ENCODE results near the gene BORCS6.

BORCS6 gene

GRCh38 chr17:8154608-8155155 lies 35.3 kb downstream of the BORCS6 start:
- Histone ChIP-seq H3K27ac (ENCODE audit: insufficient read depth, low read depth, low read length, poor library complexity, severe bottlenecking) (peak overlapping the region; percentile 85), H3K27me3 (ENCODE audit: control insufficient read depth, insufficient read depth, low read length, poor library complexity, severe bottlenecking) (no peaks in the 10 kb centered on the region), H3K9me3 (ENCODE audit: control insufficient read depth, low read length) (no peaks in the 10 kb centered on the region), H3K36me3 (ENCODE audit: control insufficient read depth, insufficient read depth, low read length) (peaks cover 3% of the 10 kb centered on the region), H3K4me1 (ENCODE audit: control insufficient read depth, insufficient read depth, low read length) (peaks cover 18% of the 10 kb centered on the region), H3K4me3 (ENCODE audit: insufficient read depth, low read depth, low read length) (peak overlapping the region; percentile 44)
- 60 to 64% methylated on average over 11 of the region's 11 CpGs for WGBS, 2 experiments

GRCh38 chr17:8153957-8154607 lies 35.9 kb downstream of the BORCS6 start:
- H3K4me3 ChIP-seq (ENCODE audit: insufficient read depth, low read depth, low read length): peak overlapping the region; percentile 44
- H3K36me3 ChIP-seq (ENCODE audit: control insufficient read depth, insufficient read depth, low read length): peaks cover 9% of the 10 kb centered on the region
- H3K9me3 ChIP-seq (ENCODE audit: control insufficient read depth, low read length): no peaks in the 10 kb centered on the region
- peak overlapping the region; percentile 85 for H3K27ac ChIP-seq (ENCODE audit: insufficient read depth, low read depth, low read length, poor library complexity, severe bottlenecking)
- H3K27me3 ChIP-seq (ENCODE audit: control insufficient read depth, insufficient read depth, low read length, poor library complexity, severe bottlenecking): no peaks in the 10 kb centered on the region
- peaks cover 18% of the 10 kb centered on the region for H3K4me1 ChIP-seq (ENCODE audit: control insufficient read depth, insufficient read depth, low read length)
- 5 to 6% methylated on average over 22 of the region's 22 CpGs for WGBS, 2 experiments

- Histone ChIP-seq H3K4me1 (ENCODE audit: control insufficient read depth, insufficient read depth, low read length) (peaks cover 18% of the 10 kb centered on the region), H3K4me3 (ENCODE audit: insufficient read depth, low read depth, low read length) (no peak overlapping the region), H3K9me3 (ENCODE audit: control insufficient read depth, low read length) (no peaks in the 10 kb centered on the region), H3K27ac (ENCODE audit: insufficient read depth, low read depth, low read length, poor library complexity, severe bottlenecking) (peak overlapping the region; percentile 85), H3K27me3 (ENCODE audit: control insufficient read depth, insufficient read depth, low read length, poor library complexity, severe bottlenecking) (no peaks in the 10 kb centered on the region), H3K36me3 (ENCODE audit: control insufficient read depth, insufficient read depth, low read length) (peaks cover 9% of the 10 kb centered on the region)
- WGBS, 2 experiments: 73 to 76% methylated on average over 13 of the region's 13 CpGs
Measured at GRCh38 chr17:8153525-8153956, 36.4 kb downstream of the BORCS6 start.

GRCh38 chr17:8153031-8153451 lies 36.9 kb downstream of the BORCS6 start:
- peak overlapping the region; percentile 85 for H3K27ac ChIP-seq (ENCODE audit: insufficient read depth, low read depth, low read length, poor library complexity, severe bottlenecking)
- WGBS, 2 experiments: 91 to 93% methylated on average over 7 of the region's 7 CpGs
- no peak overlapping the region for H3K4me3 ChIP-seq (ENCODE audit: insufficient read depth, low read depth, low read length)
- H3K4me1 ChIP-seq (ENCODE audit: control insufficient read depth, insufficient read depth, low read length): peaks cover 18% of the 10 kb centered on the region
- no peaks in the 10 kb centered on the region for H3K27me3 ChIP-seq (ENCODE audit: control insufficient read depth, insufficient read depth, low read length, poor library complexity, severe bottlenecking)
- no peaks in the 10 kb centered on the region for H3K9me3 ChIP-seq (ENCODE audit: control insufficient read depth, low read length)
- H3K36me3 ChIP-seq (ENCODE audit: control insufficient read depth, insufficient read depth, low read length): peaks cover 12% of the 10 kb centered on the region

- Histone ChIP-seq H3K4me1 (ENCODE audit: control insufficient read depth, insufficient read depth, low read length) (peaks cover 18% of the 10 kb centered on the region), H3K4me3 (ENCODE audit: insufficient read depth, low read depth, low read length) (peak within 1 kb of the TSS; percentile 74), H3K9me3 (ENCODE audit: control insufficient read depth, low read length) (no peaks in the 10 kb centered on the region), H3K27me3 (ENCODE audit: control insufficient read depth, insufficient read depth, low read length, poor library complexity, severe bottlenecking) (no peaks in the 10 kb centered on the region), H3K27ac (ENCODE audit: insufficient read depth, low read depth, low read length, poor library complexity, severe bottlenecking) (peak within 1 kb of the TSS; percentile 85), H3K36me3 (ENCODE audit: control insufficient read depth, insufficient read depth, low read length) (peaks cover 19% of the 10 kb centered on the region)
- WGBS, 2 experiments: 8% methylated on average over 42 of the region's 42 CpGs
Measured at GRCh38 chr17:8152112-8152775, 37.7 kb downstream of the BORCS6 start, which contains the start of gene PER1. PER1 (minus strand) TSS chr17:8152404; CDS start chr17:8150706, 1,698 bp downstream.

GRCh38 chr17:8151641-8152111 lies 38.3 kb downstream of the BORCS6 start:
- Histone ChIP-seq H3K4me3 (ENCODE audit: insufficient read depth, low read depth, low read length) (peak overlapping the region; percentile 74), H3K4me1 (ENCODE audit: control insufficient read depth, insufficient read depth, low read length) (peaks cover 18% of the 10 kb centered on the region), H3K27me3 (ENCODE audit: control insufficient read depth, insufficient read depth, low read length, poor library complexity, severe bottlenecking) (no peaks in the 10 kb centered on the region), H3K27ac (ENCODE audit: insufficient read depth, low read depth, low read length, poor library complexity, severe bottlenecking) (peak overlapping the region; percentile 38), H3K36me3 (ENCODE audit: control insufficient read depth, insufficient read depth, low read length) (peaks cover 24% of the 10 kb centered on the region), H3K9me3 (ENCODE audit: control insufficient read depth, low read length) (no peaks in the 10 kb centered on the region)
- WGBS, 2 experiments: 1% methylated on average over 22 of the region's 22 CpGs

- Histone ChIP-seq H3K4me3 (ENCODE audit: insufficient read depth, low read depth, low read length) (peak overlapping the region; percentile 74), H3K36me3 (ENCODE audit: control insufficient read depth, insufficient read depth, low read length) (peaks cover 28% of the 10 kb centered on the region), H3K9me3 (ENCODE audit: control insufficient read depth, low read length) (no peaks in the 10 kb centered on the region), H3K27ac (ENCODE audit: insufficient read depth, low read depth, low read length, poor library complexity, severe bottlenecking) (peak overlapping the region; percentile 38), H3K27me3 (ENCODE audit: control insufficient read depth, insufficient read depth, low read length, poor library complexity, severe bottlenecking) (no peaks in the 10 kb centered on the region), H3K4me1 (ENCODE audit: control insufficient read depth, insufficient read depth, low read length) (peaks cover 18% of the 10 kb centered on the region)
- WGBS, 2 experiments: 1% methylated on average over 38 of the region's 38 CpGs
Measured at GRCh38 chr17:8151120-8151640, 38.8 kb downstream of the BORCS6 start.

- Histone ChIP-seq H3K9me3 (ENCODE audit: control insufficient read depth, low read length) (no peaks in the 10 kb centered on the region), H3K36me3 (ENCODE audit: control insufficient read depth, insufficient read depth, low read length) (peaks cover 36% of the 10 kb centered on the region), H3K27me3 (ENCODE audit: control insufficient read depth, insufficient read depth, low read length, poor library complexity, severe bottlenecking) (no peaks in the 10 kb centered on the region), H3K27ac (ENCODE audit: insufficient read depth, low read depth, low read length, poor library complexity, severe bottlenecking) (no peak overlapping the region), H3K4me1 (ENCODE audit: control insufficient read depth, insufficient read depth, low read length) (peaks cover 18% of the 10 kb centered on the region), H3K4me3 (ENCODE audit: insufficient read depth, low read depth, low read length) (peak overlapping the region; percentile 74)
- WGBS, 2 experiments: 85 to 87% methylated on average over 18 of the region's 18 CpGs
Measured at GRCh38 chr17:8150194-8151119, 39.5 kb downstream of the BORCS6 start.

GRCh38 chr17:8149419-8150193 lies 40.4 kb downstream of the BORCS6 start:
- no peak overlapping the region for H3K27ac ChIP-seq (ENCODE audit: insufficient read depth, low read depth, low read length, poor library complexity, severe bottlenecking)
- no peaks in the 10 kb centered on the region for H3K9me3 ChIP-seq (ENCODE audit: control insufficient read depth, low read length)
- H3K27me3 ChIP-seq (ENCODE audit: control insufficient read depth, insufficient read depth, low read length, poor library complexity, severe bottlenecking): no peaks in the 10 kb centered on the region
- 93 to 97% methylated on average over 29 of the region's 29 CpGs for WGBS, 2 experiments
- H3K4me1 ChIP-seq (ENCODE audit: control insufficient read depth, insufficient read depth, low read length): peaks cover 15% of the 10 kb centered on the region
- H3K36me3 ChIP-seq (ENCODE audit: control insufficient read depth, insufficient read depth, low read length): peaks cover 37% of the 10 kb centered on the region
- no peak overlapping the region for H3K4me3 ChIP-seq (ENCODE audit: insufficient read depth, low read depth, low read length)
